Kidney (tissue), 14 donors: ENCODE measurements around the gene NTHL1. TPM values are rescaled to one million over a fixed set of nuclear protein-coding genes. Genes with fewer than 3 reads are reported as not detected.

Source experiments
- DNase-seq, 5 donors: peaks; one replicate each; pipeline ENCODE4 v3.0.0-alpha.2; 2013 to 2020
- FAIRE-seq: peaks from 2 replicates; lab custom pipeline; 2012; peaks lifted over from hg19 to GRCh38; lab: Jason Lieb, UNC
- H3K27ac ChIP-seq, 2 donors: one replicate each; pipeline ENCODE4 v1.7.0; 2013; ENCODE audit warnings: low read depth in 2 of 2, low read length in 2 of 2, inconsistent platforms in 1 of 2
- H3K27me3 ChIP-seq: one replicate; pipeline ENCODE4 v1.7.1; 2013; ENCODE audit warnings: low read length, inconsistent platforms; ENCODE audit not compliant: control insufficient read depth, insufficient read depth
- H3K36me3 ChIP-seq, 3 donors: one replicate each; pipeline versions ENCODE4 v1.7.0 to v1.7.1; 2013; ENCODE audit warnings: low read length in 3 of 3, control low read depth in 1 of 3, inconsistent platforms in 1 of 3; ENCODE audit not compliant: insufficient read depth in 3 of 3, control insufficient read depth in 2 of 3
- H3K4me1 ChIP-seq, 3 donors: one replicate each; pipeline versions ENCODE4 v1.7.0 to v1.7.1; 2013; ENCODE audit warnings: low read length in 3 of 3, inconsistent platforms in 1 of 3, low read depth in 1 of 3; ENCODE audit not compliant: control insufficient read depth in 2 of 3, insufficient read depth in 2 of 3
- H3K4me3 ChIP-seq, 3 donors: one replicate each; pipeline versions ENCODE4 v1.7.0 to v1.8.1; 2013; ENCODE audit warnings: low read length in 3 of 3, control low read depth in 1 of 3, inconsistent platforms in 1 of 3
- H3K9ac ChIP-seq, 3 donors: one replicate each; pipeline versions ENCODE4 v1.7.0 to v1.7.1; 2013; ENCODE audit warnings: low read length in 3 of 3, control low read depth in 1 of 3, inconsistent platforms in 1 of 3
- H3K9me3 ChIP-seq, 3 donors: one replicate each; pipeline versions ENCODE4 v1.7.0 to v1.7.1; 2013; ENCODE audit warnings: low read length in 3 of 3, control low read depth in 1 of 3, inconsistent platforms in 1 of 3; ENCODE audit not compliant: control insufficient read depth in 2 of 3, insufficient read depth in 1 of 3
- CTCF ChIP-seq: IDR thresholded peaks from 3 replicates; pipeline ENCODE4 v1.5.1; 2012; ENCODE audit warnings: mild to moderate bottlenecking, moderate library complexity, borderline replicate concordance; ENCODE audit not compliant: insufficient read depth; ENCODE audit errors: extremely low read depth
- intact Hi-C: fragments of 100-400 bp; cut with DNase I; formaldehyde crosslinking; loops from one replicate; pipeline ENCODE4 v1.11.1; 2022
- polyA plus RNA-seq: library from polyadenylated mRNA; stranded (reverse); fragments of 350-450 nt; fragmentation: Illumina TruSeq; extraction: RNeasy Lipid Tissue Mini Kit (QIAGEN cat#74804); gene quantifications from one replicate; pipeline ENCODE4 v1.2.3, GENCODE V29; 2014; ENCODE audit warnings: low read depth, low replicate concordance; ENCODE audit not compliant: insufficient read depth
- total RNA-seq: library from RNA; stranded (reverse); fragmentation: NEBNext Ultra II Directional; extraction: Animal tissue kit (Norgen Biotek cat#: 25700); gene quantifications from one replicate; pipeline ENCODE4 v1.2.1, GENCODE V29; 2021
- donor health status: control.
- donor health status: control.
- donor health status: control.
- donor health status: control.
- donor health status: control.
- donor health status: DM: yes; HTN: yes; CAD: no.
- donor health status: Normal renal cell carcinoma (clear cell type).

The NTHL1 gene
- total and polyA plus RNA-seq, 2 donors from 2014 or later = 15.3 to 36.0 TPM

GRCh38 chr16:2077016-2077415, 29.4 kb upstream of the NTHL1 start:
- TF ChIP-seq CTCF = no peak
- intact Hi-C loops = no loop called here

DNA sequence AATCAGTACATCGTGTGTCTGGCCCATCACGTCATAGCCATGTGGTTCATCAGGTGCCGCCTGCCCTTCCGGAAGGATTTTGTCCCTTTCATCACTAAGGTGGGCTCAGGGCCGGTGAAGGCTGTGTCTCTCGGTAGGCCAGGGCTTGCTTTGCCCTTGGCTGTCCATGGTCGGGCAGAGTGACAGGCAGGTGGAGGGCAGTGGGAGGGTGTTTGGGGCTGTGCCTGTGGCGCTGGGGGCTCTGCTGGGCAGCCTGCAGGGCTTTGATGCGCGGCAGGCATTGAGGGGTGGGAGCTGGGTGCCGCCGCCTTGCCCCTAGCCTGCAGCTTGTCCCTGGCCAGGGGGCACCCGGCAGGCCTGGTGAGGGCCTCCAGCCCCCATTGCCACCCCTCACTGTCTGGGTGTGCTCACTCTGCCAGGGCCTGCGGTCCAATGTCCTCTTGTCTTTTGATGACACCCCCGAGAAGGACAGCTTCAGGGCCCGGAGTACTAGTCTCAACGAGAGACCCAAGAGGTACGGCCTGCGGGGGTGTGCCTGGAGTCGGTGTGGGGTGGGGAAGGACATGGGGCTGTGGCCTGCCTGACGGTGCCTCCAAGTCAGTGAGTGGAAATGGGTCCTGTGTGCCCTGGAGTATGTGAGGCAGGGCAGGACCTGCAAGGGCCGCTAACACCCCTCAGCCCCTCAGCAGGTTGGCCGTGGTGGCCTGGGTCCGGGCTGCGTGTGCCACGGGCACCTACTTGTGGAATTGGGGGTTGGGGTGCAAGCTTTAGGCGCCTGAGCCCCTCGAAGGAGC, 28.6 kb upstream of the NTHL1 start:
- Histone ChIP-seq H3K4me1 (no peaks in the 10 kb centered on the region), H3K27ac (no peak overlapping the region), H3K9me3 (no peaks in the 10 kb centered on the region), H3K4me3 (no peak overlapping the region), H3K9ac (no peak overlapping the region), H3K36me3 (peaks cover 0 to 28% (median 5%) of the 10 kb centered on the region in 3 donors), H3K27me3 (no peaks in the 10 kb centered on the region)
- DNase-seq = no peak
- TF ChIP-seq CTCF = no peak
- FAIRE-seq = no peak
- intact Hi-C loops = no loop called here

More at GRCh38 chr16:2077016-2077415, 29.4 kb upstream of the NTHL1 start:
- Histone ChIP-seq H3K4me3 (no peak overlapping the region), H3K27me3 (no peaks in the 10 kb centered on the region), H3K9ac (no peak overlapping the region), H3K27ac (no peak overlapping the region), H3K9me3 (no peaks in the 10 kb centered on the region), H3K36me3 (peaks cover 0 to 27% (median 3%) of the 10 kb centered on the region in 3 donors), H3K4me1 (peaks cover 0 to 6% (median 0%) of the 10 kb centered on the region in 3 donors)
- FAIRE-seq = no peak
- no peak for DNase-seq

DNA sequence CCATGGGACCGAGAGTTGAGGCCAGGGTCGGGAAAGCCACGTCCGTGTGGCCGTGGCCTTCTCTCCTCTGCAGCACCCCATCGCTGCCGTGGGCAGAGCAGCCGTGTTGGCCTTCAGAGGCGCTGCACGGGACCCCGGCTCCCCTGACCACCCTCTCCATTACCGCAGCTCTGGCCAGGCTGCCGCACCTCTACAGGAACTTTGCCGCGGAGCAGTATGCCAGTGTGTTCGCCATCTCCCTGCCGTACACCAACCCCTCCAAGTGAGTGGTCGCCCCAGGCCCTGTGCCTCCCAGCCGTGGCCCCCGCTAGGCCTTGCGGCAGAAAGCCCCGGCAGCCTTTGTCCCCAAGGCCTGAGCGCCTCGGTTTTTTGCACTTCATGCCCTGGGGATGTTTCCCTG, 28.0 kb upstream of the NTHL1 start:
- FAIRE-seq (no peak), DNase-seq (no peak)
- Histone ChIP-seq H3K9me3 (no peaks in the 10 kb centered on the region), H3K27ac (no peak overlapping the region), H3K36me3 (peaks cover 0 to 29% (median 5%) of the 10 kb centered on the region in 3 donors), H3K4me3 (no peak overlapping the region), H3K9ac (no peak overlapping the region), H3K27me3 (no peaks in the 10 kb centered on the region), H3K4me1 (no peaks in the 10 kb centered on the region)
- intact Hi-C loops = no loop called here
- no peak for TF ChIP-seq CTCF

GRCh38 chr16:2074071-2074470, 26.4 kb upstream of the NTHL1 start:
- H3K9me3 ChIP-seq = no peaks in the 10 kb centered on the region
- no peak overlapping the region for H3K4me3 ChIP-seq
- H3K36me3 ChIP-seq = peaks cover 0 to 38% (median 10%) of the 10 kb centered on the region in 3 donors
- no peaks in the 10 kb centered on the region for H3K27me3 ChIP-seq
- DNase-seq = no peak
- FAIRE-seq = no peak
- no peak for TF ChIP-seq CTCF
- intact Hi-C loops = no loop called here
- H3K4me1 ChIP-seq = no peaks in the 10 kb centered on the region
- H3K27ac ChIP-seq = no peak overlapping the region
- H3K9ac ChIP-seq = no peak overlapping the region
